ENCODE data around the gene EOLA1.

DNA sequence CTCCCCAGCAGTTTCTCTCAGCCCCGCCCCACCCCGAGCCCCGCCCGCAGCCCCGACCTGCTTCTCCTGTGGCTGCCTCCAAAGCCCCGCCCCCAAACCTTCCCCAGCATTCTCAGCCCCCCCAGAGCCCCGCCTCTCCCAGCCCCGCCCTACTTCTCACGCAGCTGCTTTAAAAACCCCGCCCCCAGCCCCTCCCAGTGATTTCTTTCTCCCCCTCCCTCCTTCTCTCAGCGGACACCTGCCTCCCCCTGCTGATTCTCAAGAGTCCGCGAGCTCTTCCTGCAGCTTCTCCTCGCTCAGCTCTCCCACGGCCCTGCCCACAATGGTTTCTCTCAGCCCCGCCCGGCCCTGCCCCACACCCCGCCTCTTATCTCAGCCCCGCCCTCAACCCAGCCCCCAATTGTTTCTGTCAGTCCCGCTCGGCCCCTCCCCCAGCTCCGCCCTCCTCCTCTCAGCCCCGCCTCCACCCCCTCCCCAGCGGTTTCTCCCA lies 636 bp upstream of the EOLA1 start:
- TF ChIP-seq ELF4 (IDR thresholded peaks at IDR 0.05) (no peak), SP1 (IDR thresholded peaks at IDR 0.05) (peak; percentile 25; the same call in 1 of the 2 replicates), BHLHE40 (IDR thresholded peaks at IDR 0.05; ENCODE audit: borderline replicate concordance) (no peak), FOXM1 (IDR thresholded peaks at IDR 0.05; ENCODE audit: borderline replicate concordance) (no peak), TARDBP (IDR thresholded peaks at IDR 0.05) (no peak), LEF1 (IDR thresholded peaks at IDR 0.05; ENCODE audit: borderline replicate concordance) (no peak), FOXK2 (IDR thresholded peaks at IDR 0.05) (no peak), L3MBTL2 (conservative IDR thresholded peaks at IDR 0.05) (no peak), NFRKB (IDR thresholded peaks at IDR 0.05) (no peak), ARNT (IDR thresholded peaks at IDR 0.05) (no peak), CTBP1 (IDR thresholded peaks at IDR 0.05; ENCODE audit: borderline replicate concordance) (no peak), ZNF384 (IDR thresholded peaks at IDR 0.05) (no peak), HDGF (IDR thresholded peaks at IDR 0.05; ENCODE audit: borderline replicate concordance) (no peak)
- TF ChIP-seq, protein P1, sequence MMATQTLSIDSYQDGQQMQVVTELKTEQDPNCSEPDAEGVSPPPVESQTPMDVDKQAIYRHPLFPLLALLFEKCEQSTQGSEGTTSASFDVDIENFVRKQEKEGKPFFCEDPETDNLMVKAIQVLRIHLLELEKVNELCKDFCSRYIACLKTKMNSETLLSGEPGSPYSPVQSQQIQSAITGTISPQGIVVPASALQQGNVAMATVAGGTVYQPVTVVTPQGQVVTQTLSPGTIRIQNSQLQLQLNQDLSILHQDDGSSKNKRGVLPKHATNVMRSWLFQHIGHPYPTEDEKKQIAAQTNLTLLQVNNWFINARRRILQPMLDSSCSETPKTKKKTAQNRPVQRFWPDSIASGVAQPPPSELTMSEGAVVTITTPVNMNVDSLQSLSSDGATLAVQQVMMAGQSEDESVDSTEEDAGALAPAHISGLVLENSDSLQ (IDR thresholded peaks at IDR 0.05) = no peak

Data from HEK293T (cell line).